Measurements from ENCODE around the gene SIM2.

SIM2 gene

GRCh38 chr21:36725793-36726386 lies 27.0 kb downstream of the SIM2 start:
- no peaks in the 10 kb centered on the region for H3K27me3 ChIP-seq (ENCODE audit: insufficient read depth, poor library complexity, severe bottlenecking)
- no peak for TF ChIP-seq GABPA (IDR thresholded peaks at IDR 0.05; ENCODE audit: low read depth)
- TF ChIP-seq POLR2AphosphoS5 (IDR thresholded peaks at IDR 0.05; ENCODE audit: low read depth) = no peak
- TF ChIP-seq SPI1 (IDR thresholded peaks at IDR 0.05; ENCODE audit: borderline replicate concordance, low read depth) = no peak
- TF ChIP-seq CTCF (IDR thresholded peaks at IDR 0.05; ENCODE audit: insufficient read depth, low read length) = no peak
- no peak for TF ChIP-seq REST (IDR thresholded peaks at IDR 0.05; ENCODE audit: insufficient replicate concordance, low read depth)
- no peak for DNase-seq (ENCODE audit: low read depth in 1 of 2, low spot score in 1 of 2)
- no peak overlapping the region for H3K27ac ChIP-seq (replicated peaks)
- H3K4me3 ChIP-seq (replicated peaks; ENCODE audit: insufficient read depth, low read length) = no peak overlapping the region

GRCh38 chr21:36727866-36728265 lies 29.0 kb downstream of the SIM2 start:
- no peak for TF ChIP-seq POLR2AphosphoS5 (IDR thresholded peaks at IDR 0.05; ENCODE audit: low read depth)
- no peak for TF ChIP-seq SPI1 (IDR thresholded peaks at IDR 0.05; ENCODE audit: borderline replicate concordance, low read depth)
- no peak for TF ChIP-seq REST (IDR thresholded peaks at IDR 0.05; ENCODE audit: insufficient replicate concordance, low read depth)
- no peak for TF ChIP-seq CTCF (IDR thresholded peaks at IDR 0.05; ENCODE audit: insufficient read depth, low read length)
- no peak for TF ChIP-seq GABPA (IDR thresholded peaks at IDR 0.05; ENCODE audit: low read depth)
- Histone ChIP-seq H3K4me3 (replicated peaks; ENCODE audit: insufficient read depth, low read length) (no peak overlapping the region), H3K27me3 (ENCODE audit: insufficient read depth, poor library complexity, severe bottlenecking) (no peaks in the 10 kb centered on the region), H3K27ac (replicated peaks) (no peak overlapping the region)
- no peak for DNase-seq (ENCODE audit: low read depth in 1 of 2, low spot score in 1 of 2)

- no peak for DNase-seq (ENCODE audit: low read depth in 1 of 2, low spot score in 1 of 2)
- H3K27me3 ChIP-seq (ENCODE audit: insufficient read depth, poor library complexity, severe bottlenecking) = no peaks in the 10 kb centered on the region
- H3K27ac ChIP-seq (replicated peaks) = no peak overlapping the region
- TF ChIP-seq POLR2AphosphoS5 (IDR thresholded peaks at IDR 0.05; ENCODE audit: low read depth) = no peak
- TF ChIP-seq GABPA (IDR thresholded peaks at IDR 0.05; ENCODE audit: low read depth) = no peak
- no peak for TF ChIP-seq SPI1 (IDR thresholded peaks at IDR 0.05; ENCODE audit: borderline replicate concordance, low read depth)
- H3K4me3 ChIP-seq (replicated peaks; ENCODE audit: insufficient read depth, low read length) = no peak overlapping the region
Observed at GRCh38 chr21:36728371-36729111, 29.6 kb downstream of the SIM2 start.

GRCh38 chr21:36729310-36729970 lies 30.5 kb downstream of the SIM2 start:
- TF ChIP-seq REST (IDR thresholded peaks at IDR 0.05; ENCODE audit: insufficient replicate concordance, low read depth) = no peak
- TF ChIP-seq SPI1 (IDR thresholded peaks at IDR 0.05; ENCODE audit: borderline replicate concordance, low read depth) = no peak
- TF ChIP-seq GABPA (IDR thresholded peaks at IDR 0.05; ENCODE audit: low read depth) = no peak
- no peak for TF ChIP-seq POLR2AphosphoS5 (IDR thresholded peaks at IDR 0.05; ENCODE audit: low read depth)
- DNase-seq (ENCODE audit: low read depth in 1 of 2, low spot score in 1 of 2) = no peak
- H3K4me3 ChIP-seq (replicated peaks; ENCODE audit: insufficient read depth, low read length) = no peak overlapping the region
- H3K27me3 ChIP-seq (ENCODE audit: insufficient read depth, poor library complexity, severe bottlenecking) = no peaks in the 10 kb centered on the region
- no peak overlapping the region for H3K27ac ChIP-seq (replicated peaks)
